ENCODE measurements around the gene PRMT2. TPM values are rescaled to one million over a fixed set of nuclear protein-coding genes. Genes with fewer than 3 reads are reported as not detected.

Gene PRMT2
- polyA plus RNA-seq (2011; rRNA removed) (168 and 241 TPM in 2 replicates), polyA minus RNA-seq (2011; rRNA and poly(A)+ RNA removed) (52.9 and 93.9 TPM in 2 replicates)

DNA sequence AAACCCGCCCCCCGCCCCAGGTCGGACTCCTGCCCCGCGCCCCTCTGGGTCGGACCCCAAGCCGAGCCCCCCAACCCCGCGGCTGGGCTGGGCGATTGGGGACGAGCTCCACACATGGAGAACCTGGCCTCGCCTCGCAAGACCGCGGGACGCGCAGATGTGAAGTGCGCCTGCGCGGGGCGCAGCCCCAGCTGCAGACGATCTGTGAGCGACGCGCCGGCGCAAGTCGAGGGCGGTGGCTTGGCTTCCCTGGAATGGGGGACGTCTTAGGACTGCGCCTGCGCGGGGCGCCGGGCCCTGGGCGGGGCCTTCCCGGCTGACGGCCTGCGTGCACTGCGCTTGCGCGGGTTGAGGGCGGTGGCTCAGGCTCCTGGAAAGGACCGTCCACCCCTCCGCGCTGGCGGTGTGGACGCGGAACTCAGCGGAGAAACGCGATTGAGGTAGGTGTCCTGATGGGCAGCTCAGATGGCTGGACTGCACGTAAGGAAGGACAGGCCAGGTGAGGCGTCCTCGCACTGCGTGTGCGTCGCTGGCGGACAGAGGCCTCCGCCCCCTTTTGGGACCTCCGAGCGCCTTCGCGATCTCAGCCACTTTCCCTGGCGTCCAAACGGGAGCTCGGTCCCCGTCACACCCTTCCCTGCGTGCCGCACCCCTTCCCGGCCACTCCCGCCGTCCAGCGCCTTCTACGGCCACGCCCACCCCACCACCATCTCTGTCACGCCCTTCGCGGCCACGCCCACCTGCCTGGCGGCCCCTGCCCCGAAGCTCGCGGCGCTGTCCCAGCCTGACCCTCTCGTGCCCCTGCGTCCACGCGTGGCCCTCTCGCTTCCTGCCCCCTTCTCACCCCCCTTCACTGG, at the start of gene PRMT2:
Gene PRMT2, plus strand, starts transcription at position 351 of the 857 bp plus-strand sequence. CDS start 1,278 bp downstream, outside the sequence.
- no peaks in the 10 kb centered on the region for H3K27me3 ChIP-seq (ENCODE audit: control insufficient read depth, insufficient read depth, low read length)
- H3K4me3 ChIP-seq (ENCODE audit: low read depth, low read length), result peak within 1 kb of the TSS; percentile 80
- no peak; the same call in 1 of the 2 replicates for TF ChIP-seq CTCF (IDR thresholded peaks at IDR 0.05; ENCODE audit: insufficient read depth, low read depth, low read length)
- peak; percentile 79 for DNase-seq (ENCODE audit: low read depth)
- no peaks in the 10 kb centered on the region for H3K36me3 ChIP-seq (ENCODE audit: control insufficient read depth, insufficient read depth, low read length)
- ChIA-PET CTCF (interaction anchor here (0.8 to 2.1 kb wide), 5 partner anchors 11 to 172 kb away, joined by 3 to 8 read pairs (median 4); no protein-coding TSS in a partner anchor), POLR2A (interaction anchor here (0.7 to 1.1 kb wide), 2 partner anchors 37 to 39 kb away, joined by 3 read pairs; no protein-coding TSS in a partner anchor)

- POLR2A ChIA-PET, result no interaction called here
- H3K4me3 ChIP-seq (ENCODE audit: low read depth, low read length), result no peak overlapping the region
- no peaks in the 10 kb centered on the region for H3K27me3 ChIP-seq (ENCODE audit: control insufficient read depth, insufficient read depth, low read length)
- H3K36me3 ChIP-seq (ENCODE audit: control insufficient read depth, insufficient read depth, low read length), result no peaks in the 10 kb centered on the region
- TF ChIP-seq CTCF (IDR thresholded peaks at IDR 0.05; ENCODE audit: insufficient read depth, low read depth, low read length), result no peak
- DNase-seq (ENCODE audit: low read depth), result no peak
- CTCF ChIA-PET, result interaction anchor here (1.6 kb wide), 1 partner anchor 34 kb away, joined by 4 read pairs; no protein-coding TSS in a partner anchor
These were observed 41.2 kb upstream of the PRMT2 start for GRCh38 chr21:46594276-46594675.

- POLR2A ChIA-PET, result no interaction called here
- TF ChIP-seq CTCF (IDR thresholded peaks at IDR 0.05; ENCODE audit: insufficient read depth, low read depth, low read length), result no peak
- DNase-seq (ENCODE audit: low read depth), result no peak
- H3K27me3 ChIP-seq (ENCODE audit: control insufficient read depth, insufficient read depth, low read length), result no peaks in the 10 kb centered on the region
- CTCF ChIA-PET, result no interaction called here
- no peak overlapping the region for H3K4me3 ChIP-seq (ENCODE audit: low read depth, low read length)
- H3K36me3 ChIP-seq (ENCODE audit: control insufficient read depth, insufficient read depth, low read length), result no peaks in the 10 kb centered on the region
These were observed 39.3 kb upstream of the PRMT2 start for GRCh38 chr21:46596201-46596600.

- Histone ChIP-seq H3K36me3 (ENCODE audit: control insufficient read depth, insufficient read depth, low read length) (no peaks in the 10 kb centered on the region), H3K27me3 (ENCODE audit: control insufficient read depth, insufficient read depth, low read length) (no peaks in the 10 kb centered on the region), H3K4me3 (ENCODE audit: low read depth, low read length) (no peak overlapping the region)
- POLR2A ChIA-PET, result no interaction called here
- no peak for DNase-seq (ENCODE audit: low read depth)
- TF ChIP-seq CTCF (IDR thresholded peaks at IDR 0.05; ENCODE audit: insufficient read depth, low read depth, low read length), result no peak
- CTCF ChIA-PET, result no interaction called here
These were observed 38.4 kb upstream of the PRMT2 start for GRCh38 chr21:46597031-46597430.

- DNase-seq (ENCODE audit: low read depth), result no peak
- Histone ChIP-seq H3K27me3 (ENCODE audit: control insufficient read depth, insufficient read depth, low read length) (no peaks in the 10 kb centered on the region), H3K4me3 (ENCODE audit: low read depth, low read length) (no peak overlapping the region), H3K36me3 (ENCODE audit: control insufficient read depth, insufficient read depth, low read length) (no peaks in the 10 kb centered on the region)
- ChIA-PET POLR2A (no interaction called here), CTCF (no interaction called here)
- no peak for TF ChIP-seq CTCF (IDR thresholded peaks at IDR 0.05; ENCODE audit: insufficient read depth, low read depth, low read length)
These were observed 37.6 kb upstream of the PRMT2 start for GRCh38 chr21:46597896-46598343.
